Ovary (tissue), 9 donors: Measurements from ENCODE around the gene SUGCT. TPM values are rescaled to one million over a fixed set of nuclear protein-coding genes. Genes with fewer than 3 reads are reported as not detected.

ENCODE experiments used
- DNase-seq, 5 donors: peaks; one replicate each; pipeline ENCODE4 v3.0.0-alpha.2; 2019 to 2020
- H3K27ac ChIP-seq, 2 donors: fragments of 200-600 bp; one replicate each; pipeline versions ENCODE4 v1.5.1 to v1.8.0; 2019 to 2022
- H3K27me3 ChIP-seq: fragments of 200-600 bp; one replicate; pipeline ENCODE4 v1.8.0; 2022
- H3K36me3 ChIP-seq: fragments of 200-600 bp; sonication (generic); one replicate; pipeline ENCODE4 v1.5.1; 2019
- H3K4me1 ChIP-seq: one replicate; pipeline ENCODE4 v1.8.1; 2013; ENCODE audit warnings: mild to moderate bottlenecking, moderate library complexity; ENCODE audit not compliant: insufficient read depth
- H3K4me3 ChIP-seq: fragments of 200-600 bp; sonication (generic); one replicate; pipeline ENCODE4 v1.5.1; 2017
- H3K9me3 ChIP-seq, 2 donors: fragments of 200-600 bp in 1 of 2; sonication (generic) in 1 of 2; one replicate each; pipeline versions ENCODE4 v1.5.1 to v1.8.1; 2013 to 2019; ENCODE audit warnings: mild to moderate bottlenecking in 1 of 2, moderate library complexity in 1 of 2
- EP300 ChIP-seq: sonication (generic); formaldehyde crosslinking; IDR thresholded peaks from one replicate; pipeline ENCODE4 v1.6.1; 2017; ENCODE audit warnings: antibody characterized with exemption
- POLR2A ChIP-seq: fragments of 450-650 bp; IDR thresholded peaks from one replicate; pipeline ENCODE4 v1.6.1; 2017; ENCODE audit warnings: antibody characterized with exemption, mild to moderate bottlenecking, moderate library complexity
- WGBS, 3 donors: extraction: QIAGEN DNeasy Blood & Tissue Kit in 1 of 3; methylation state at CpG; one replicate each; pipeline versions ENCODE4 v1.1.5 to v1.1.7; 2013 to 2017; 5-methylcytosine and 5-hydroxymethylcytosine counted together
- intact Hi-C, 4 donors: fragments of 100-400 bp; cut with DNase I; formaldehyde crosslinking; loops; one replicate each; pipeline versions ENCODE4 v1.11.0 to v1.15.1; 2022 to 2023
- polyA plus RNA-seq, 2 donors: library from polyadenylated mRNA; stranded (reverse); fragments of 200-250 nt in 1 of 2; fragments of 350-450 nt in 1 of 2; fragmentation: Illumina TruSeq in 1 of 2; extraction: RNeasy Lipid Tissue Mini Kit (QIAGEN cat#74804) in 1 of 2; gene quantifications; one replicate each; pipeline ENCODE4 v1.2.3, GENCODE V29; 2013 to 2014
- total RNA-seq, 7 donors: library from RNA; depleted of rRNA in 2 of 7; stranded (reverse); fragments of >200 nt in 2 of 7; fragmentation: NEBNext Ultra II Directional in 3 of 7; extraction: Animal tissue kit (Norgen Biotek cat#: 25700) in 3 of 7; gene quantifications; one replicate each; pipeline versions ENCODE4 v1.1.0 to v1.2.4, GENCODE V29; 2016 to 2023
- TF ChIP-seq, protein P1 (sequence below), 3 donors: fragments of 450-650 bp in 2 of 3; fragments of 200-600 bp in 1 of 3; IDR thresholded peaks; one replicate each; pipeline versions ENCODE4 v1.5.1 to v1.8.0; 2016 to 2022; ENCODE audit warnings: antibody characterized with exemption in 3 of 3, mild to moderate bottlenecking in 1 of 3
- donor health status: DM: no; HTN: no; CAD: no; lungs with moderate emphysema.
- donor health status: DM: no; HTN: no; CAD: no.
- donor health status: Bipolar disorder and iron deficiency.
- donor health status: DM: yes; HTN: yes; CAD: no.
- donor health status: DM: no; HTN: no; CAD: no.
- donor health status: DM: yes; HTN: yes; CAD: no.

Gene SUGCT
- total and polyA plus RNA-seq, 9 donors: 3.4 to 9.3 (median 7.8) TPM

- no peaks in the 10 kb centered on the region for H3K9me3 ChIP-seq
- H3K27me3 ChIP-seq: no peaks in the 10 kb centered on the region
- intact Hi-C loops: no loop called here
- 62 to 76% (median 73%) methylated on average over 8 of the region's 8 CpGs for WGBS, 3 donors
- H3K27ac ChIP-seq: no peak overlapping the region
- H3K4me3 ChIP-seq: no peak overlapping the region
- DNase-seq: no peak
- TF ChIP-seq POLR2A (no peak), EP300 (no peak)
- TF ChIP-seq, protein P1, sequence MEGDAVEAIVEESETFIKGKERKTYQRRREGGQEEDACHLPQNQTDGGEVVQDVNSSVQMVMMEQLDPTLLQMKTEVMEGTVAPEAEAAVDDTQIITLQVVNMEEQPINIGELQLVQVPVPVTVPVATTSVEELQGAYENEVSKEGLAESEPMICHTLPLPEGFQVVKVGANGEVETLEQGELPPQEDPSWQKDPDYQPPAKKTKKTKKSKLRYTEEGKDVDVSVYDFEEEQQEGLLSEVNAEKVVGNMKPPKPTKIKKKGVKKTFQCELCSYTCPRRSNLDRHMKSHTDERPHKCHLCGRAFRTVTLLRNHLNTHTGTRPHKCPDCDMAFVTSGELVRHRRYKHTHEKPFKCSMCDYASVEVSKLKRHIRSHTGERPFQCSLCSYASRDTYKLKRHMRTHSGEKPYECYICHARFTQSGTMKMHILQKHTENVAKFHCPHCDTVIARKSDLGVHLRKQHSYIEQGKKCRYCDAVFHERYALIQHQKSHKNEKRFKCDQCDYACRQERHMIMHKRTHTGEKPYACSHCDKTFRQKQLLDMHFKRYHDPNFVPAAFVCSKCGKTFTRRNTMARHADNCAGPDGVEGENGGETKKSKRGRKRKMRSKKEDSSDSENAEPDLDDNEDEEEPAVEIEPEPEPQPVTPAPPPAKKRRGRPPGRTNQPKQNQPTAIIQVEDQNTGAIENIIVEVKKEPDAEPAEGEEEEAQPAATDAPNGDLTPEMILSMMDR (IDR thresholded peaks at IDR 0.05): no peak
- no peaks in the 10 kb centered on the region for H3K36me3 ChIP-seq
- H3K4me1 ChIP-seq: no peaks in the 10 kb centered on the region
These were observed 417.1 kb downstream of the SUGCT start for GRCh38 chr7:40551685-40552576.

DNA sequence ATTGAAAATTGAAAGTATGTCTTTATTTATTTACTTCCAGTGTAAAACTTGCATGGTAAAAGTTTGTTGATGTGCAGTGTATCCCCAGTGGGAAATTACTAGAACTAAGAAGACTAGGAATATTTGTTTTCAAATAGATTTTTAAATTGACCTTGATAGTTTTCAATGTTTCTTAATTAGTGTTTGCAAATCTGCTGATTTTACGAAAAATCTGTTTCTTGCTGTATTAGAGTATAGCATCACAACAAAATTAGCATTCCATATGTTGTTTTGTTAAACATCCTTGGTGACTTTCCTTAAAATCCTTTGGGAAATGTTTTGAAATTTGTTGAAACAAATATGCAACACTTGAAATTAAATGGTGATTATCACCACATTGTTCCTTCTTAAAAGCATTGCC is 425.9 kb downstream of the SUGCT start:
- no peaks in the 10 kb centered on the region for H3K4me1 ChIP-seq
- intact Hi-C loops: no loop called here
- no peak for DNase-seq
- H3K9me3 ChIP-seq: no peaks in the 10 kb centered on the region
- no peaks in the 10 kb centered on the region for H3K36me3 ChIP-seq
- H3K27ac ChIP-seq: no peak overlapping the region
- H3K27me3 ChIP-seq: no peaks in the 10 kb centered on the region
- TF ChIP-seq, protein P1 (IDR thresholded peaks at IDR 0.05): no peak
- no peak for TF ChIP-seq EP300
- TF ChIP-seq POLR2A: no peak
- whole genome bisulfite sequencing, 3 donors: 39 to 62% (median 58%) methylated on average over 1 of the region's 1 CpG
- H3K4me3 ChIP-seq: no peak overlapping the region

GRCh38 chr7:40566879-40567278 is 432.1 kb downstream of the SUGCT start:
- Histone ChIP-seq H3K27me3 (no peaks in the 10 kb centered on the region), H3K36me3 (no peaks in the 10 kb centered on the region), H3K9me3 (no peaks in the 10 kb centered on the region), H3K4me3 (no peak overlapping the region), H3K4me1 (no peaks in the 10 kb centered on the region), H3K27ac (no peak overlapping the region)
- TF ChIP-seq, protein P1 (IDR thresholded peaks at IDR 0.05): no peak
- no peak for TF ChIP-seq EP300
- no peak for TF ChIP-seq POLR2A
- 85 to 89% (median 88%) methylated on average over 5 of the region's 5 CpGs for WGBS, 3 donors
- no peak for DNase-seq
- intact Hi-C loops: no loop called here

- intact Hi-C loops: no loop called here
- no peak overlapping the region for H3K27ac ChIP-seq
- no peak for DNase-seq
- 92 to 94% (median 93%) methylated on average over 3 of the region's 3 CpGs for WGBS, 3 donors
- no peaks in the 10 kb centered on the region for H3K36me3 ChIP-seq
- TF ChIP-seq, protein P1 (IDR thresholded peaks at IDR 0.05): no peak
- TF ChIP-seq EP300 (no peak), POLR2A (no peak)
- no peak overlapping the region for H3K4me3 ChIP-seq
- H3K9me3 ChIP-seq: no peaks in the 10 kb centered on the region
- peaks cover 3% of the 10 kb centered on the region for H3K4me1 ChIP-seq
- H3K27me3 ChIP-seq: no peaks in the 10 kb centered on the region
These were observed 434.5 kb downstream of the SUGCT start for GRCh38 chr7:40569326-40569725.
